HL-60/S4 (cell line): ENCODE results near the gene GNG7.
"Not testable (repeated sequence)": the region's sequence is repeated elsewhere in the genome, so short reads cannot be mapped to it uniquely, and the experiment has no call there.

Experiments used
- in situ Hi-C: fragments of 300-500 bp; cut with MboI; formaldehyde crosslinking; loops from 2 replicates; pipeline ENCODE4 v1.14.3; 2022; ENCODE audit warnings: low sequenced_read_pairs

Gene GNG7

GRCh38 chr19:2646866-2647535 is 55.5 kb downstream of the GNG7 start:
- in situ Hi-C loops = loop anchor here (5.0 kb wide), 1 partner anchor 100 kb away; no protein-coding TSS in a partner anchor

GRCh38 chr19:2645826-2646225 is 56.7 kb downstream of the GNG7 start:
- in situ Hi-C loops = loop anchor here (5.0 kb wide), 1 partner anchor 101 kb away; no protein-coding TSS in a partner anchor

- in situ Hi-C loops = not testable (repeated sequence)
Measured at GRCh38 chr19:2643123-2643737, 59.3 kb downstream of the GNG7 start.

GRCh38 chr19:2641332-2641698 is 61.2 kb downstream of the GNG7 start:
- in situ Hi-C loops = no loop called here

- in situ Hi-C loops = no loop called here
Measured at GRCh38 chr19:2640563-2641331, 61.7 kb downstream of the GNG7 start.

GRCh38 chr19:2639999-2640398 is 62.5 kb downstream of the GNG7 start:
- in situ Hi-C loops = no loop called here

- in situ Hi-C loops = no loop called here
Measured at GRCh38 chr19:2638417-2638940, 64.0 kb downstream of the GNG7 start.

GRCh38 chr19:2636897-2637683 is 65.4 kb downstream of the GNG7 start:
- in situ Hi-C loops = no loop called here

- in situ Hi-C loops = no loop called here
Measured at GRCh38 chr19:2636141-2636896, 66.2 kb downstream of the GNG7 start.

- in situ Hi-C loops = no loop called here
Measured at GRCh38 chr19:2634960-2635359, 67.5 kb downstream of the GNG7 start.

- in situ Hi-C loops = no loop called here
Measured at GRCh38 chr19:2634228-2634951, 68.1 kb downstream of the GNG7 start.

GRCh38 chr19:2633693-2634075 is 68.8 kb downstream of the GNG7 start:
- in situ Hi-C loops = no loop called here

- in situ Hi-C loops = no loop called here
Measured at GRCh38 chr19:2631213-2631821, 71.2 kb downstream of the GNG7 start.

GRCh38 chr19:2630352-2631001 is 72.0 kb downstream of the GNG7 start:
- in situ Hi-C loops = no loop called here

- in situ Hi-C loops = no loop called here
Measured at GRCh38 chr19:2629491-2630351, 72.8 kb downstream of the GNG7 start.

- in situ Hi-C loops = no loop called here
Measured at GRCh38 chr19:2628597-2628996, 73.9 kb downstream of the GNG7 start.

- in situ Hi-C loops = no loop called here
Measured at GRCh38 chr19:2627855-2628254, 74.6 kb downstream of the GNG7 start.
